A549 (cell line): Measurements from ENCODE around the gene DMRTB1.

Experiments used
- BHLHE40 ChIP-seq: IDR thresholded peaks from 2 replicates; pipeline ENCODE4 v1.6.1; 2012; ENCODE audit warnings: low read depth, low read length, inconsistent platforms
- ESRRA ChIP-seq: fragments of 150-350 bp; IDR thresholded peaks from 2 replicates; pipeline ENCODE4 v1.6.1; 2014; ENCODE audit warnings: mild to moderate bottlenecking, low read length, borderline replicate concordance
- MYC ChIP-seq: IDR thresholded peaks from 2 replicates; pipeline ENCODE4 v1.6.1; 2012; ENCODE audit warnings: mild to moderate bottlenecking, inconsistent platforms, low read length, improper control_type of control experiment, borderline replicate concordance
- POLR2A ChIP-seq: IDR thresholded peaks from 2 replicates; pipeline ENCODE4 v1.6.1; 2012; ENCODE audit warnings: mild to moderate bottlenecking, low read length
- RCOR1 ChIP-seq: fragments of 150-350 bp; IDR thresholded peaks from 2 replicates; pipeline ENCODE4 v1.6.1; 2014; ENCODE audit warnings: antibody characterized with exemption, low read length, low read depth
- TF ChIP-seq, protein P1 (sequence below): fragments of >200 bp; sonication (Bioruptor Twin); formaldehyde crosslinking; IDR thresholded peaks from 3 replicates; pipeline ENCODE4 v1.5.1; 2016
- TF ChIP-seq, protein P2 (sequence below): fragments of >200 bp; sonication (Bioruptor Twin); formaldehyde crosslinking; IDR thresholded peaks from 2 replicates; pipeline ENCODE4 v1.6.1; 2016

- no peak for TF ChIP-seq MYC
- TF ChIP-seq POLR2A, result no peak
- TF ChIP-seq BHLHE40, result no peak
- TF ChIP-seq RCOR1, result no peak
- TF ChIP-seq, protein P1, sequence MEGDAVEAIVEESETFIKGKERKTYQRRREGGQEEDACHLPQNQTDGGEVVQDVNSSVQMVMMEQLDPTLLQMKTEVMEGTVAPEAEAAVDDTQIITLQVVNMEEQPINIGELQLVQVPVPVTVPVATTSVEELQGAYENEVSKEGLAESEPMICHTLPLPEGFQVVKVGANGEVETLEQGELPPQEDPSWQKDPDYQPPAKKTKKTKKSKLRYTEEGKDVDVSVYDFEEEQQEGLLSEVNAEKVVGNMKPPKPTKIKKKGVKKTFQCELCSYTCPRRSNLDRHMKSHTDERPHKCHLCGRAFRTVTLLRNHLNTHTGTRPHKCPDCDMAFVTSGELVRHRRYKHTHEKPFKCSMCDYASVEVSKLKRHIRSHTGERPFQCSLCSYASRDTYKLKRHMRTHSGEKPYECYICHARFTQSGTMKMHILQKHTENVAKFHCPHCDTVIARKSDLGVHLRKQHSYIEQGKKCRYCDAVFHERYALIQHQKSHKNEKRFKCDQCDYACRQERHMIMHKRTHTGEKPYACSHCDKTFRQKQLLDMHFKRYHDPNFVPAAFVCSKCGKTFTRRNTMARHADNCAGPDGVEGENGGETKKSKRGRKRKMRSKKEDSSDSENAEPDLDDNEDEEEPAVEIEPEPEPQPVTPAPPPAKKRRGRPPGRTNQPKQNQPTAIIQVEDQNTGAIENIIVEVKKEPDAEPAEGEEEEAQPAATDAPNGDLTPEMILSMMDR, result no peak
- no peak for TF ChIP-seq ESRRA
- TF ChIP-seq, protein P2, sequence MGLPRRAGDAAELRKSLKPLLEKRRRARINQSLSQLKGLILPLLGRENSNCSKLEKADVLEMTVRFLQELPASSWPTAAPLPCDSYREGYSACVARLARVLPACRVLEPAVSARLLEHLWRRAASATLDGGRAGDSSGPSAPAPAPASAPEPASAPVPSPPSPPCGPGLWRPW, result no peak
These were observed 42.1 kb downstream of the DMRTB1 start for GRCh38 chr1:53501065-53502005.
